COR-L47 (cell line): ENCODE results near the gene YPEL1.
"Not testable (repeated sequence)": the region's sequence is repeated elsewhere in the genome, so short reads cannot be mapped to it uniquely, and the experiment has no call there.

Source experiments
- DNase-seq: peaks from one replicate; lab custom pipeline; 2025; lab: John Stamatoyannopoulos, UW

The YPEL1 gene

GRCh38 chr22:21721195-21721852 lies 14.3 kb downstream of the YPEL1 start:
- not testable (repeated sequence) for DNase-seq

- not testable (repeated sequence) for DNase-seq
These were observed 15.3 kb downstream of the YPEL1 start for GRCh38 chr22:21720191-21720859.

- no peak for DNase-seq
These were observed 16.6 kb downstream of the YPEL1 start for GRCh38 chr22:21719024-21719423.

DNA sequence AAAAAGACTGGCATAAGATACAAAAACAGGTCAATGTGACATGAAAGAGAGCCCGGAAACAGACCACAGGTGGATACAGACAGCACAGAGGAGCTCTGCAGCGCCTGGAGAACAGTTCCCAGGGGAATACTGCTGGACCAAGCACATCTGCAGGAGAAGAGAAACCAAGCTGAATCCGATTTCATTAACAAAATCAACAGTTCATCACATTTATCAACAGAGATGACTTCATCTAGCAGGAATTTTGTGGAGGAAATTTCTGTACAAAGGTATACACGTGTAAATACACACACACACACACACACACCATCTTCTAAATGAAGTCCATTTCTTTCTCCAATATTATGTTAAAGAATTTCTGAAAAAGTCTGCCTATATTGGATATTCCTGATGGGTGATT lies 17.1 kb downstream of the YPEL1 start:
- no peak for DNase-seq

DNA sequence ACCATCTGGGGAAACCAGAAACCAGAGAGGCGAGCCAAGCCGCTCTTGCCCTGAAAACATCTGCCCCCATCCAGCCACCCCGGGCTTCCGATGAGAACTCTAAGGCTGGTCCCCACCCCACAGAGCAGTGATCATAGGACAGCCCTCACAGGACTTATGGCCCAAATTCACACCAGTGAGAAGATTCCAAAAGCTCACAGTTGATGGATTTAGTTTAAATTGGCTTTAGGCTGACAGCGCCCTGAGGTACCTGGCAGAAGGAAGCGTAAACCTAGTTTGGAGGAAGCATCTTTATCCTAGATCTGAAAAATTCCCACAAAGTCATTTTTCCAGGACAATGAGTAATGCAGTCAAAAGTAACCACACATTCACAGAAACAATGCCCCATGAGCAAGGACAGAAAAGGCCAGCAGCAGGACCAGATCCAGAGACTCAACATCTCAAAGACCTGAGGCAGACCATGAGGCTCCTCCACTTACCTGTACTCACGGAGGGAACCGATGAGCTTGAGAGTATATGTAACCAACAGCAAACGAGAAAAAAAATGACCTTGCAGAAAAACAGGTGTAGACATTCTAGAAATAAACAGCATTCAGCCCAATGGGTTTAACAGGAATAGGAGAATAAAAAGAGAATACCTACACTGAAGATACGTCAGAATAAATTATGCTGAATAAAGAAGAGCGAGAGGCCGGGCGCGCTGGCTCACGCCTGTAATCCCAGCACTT lies 19.0 kb downstream of the YPEL1 start:
- not testable (repeated sequence) for DNase-seq

DNA sequence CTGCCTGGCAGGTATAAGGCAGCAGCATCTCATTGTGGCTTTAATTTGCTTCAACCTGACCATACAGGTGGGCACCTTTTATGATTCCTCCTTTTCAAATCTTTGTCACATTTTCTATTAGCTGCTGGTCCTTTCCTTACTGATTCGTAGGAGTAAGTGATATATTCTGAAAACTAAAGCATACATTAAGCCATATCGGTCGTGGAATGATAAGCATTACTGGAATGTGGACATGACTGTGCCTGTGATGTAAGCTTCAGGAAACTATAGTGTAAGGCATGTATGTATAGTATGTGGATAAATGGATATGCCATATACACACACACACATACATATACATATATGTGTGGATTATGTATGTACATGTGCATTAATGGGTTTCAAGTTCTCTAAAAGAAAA lies 20.8 kb downstream of the YPEL1 start:
- no peak for DNase-seq

DNA sequence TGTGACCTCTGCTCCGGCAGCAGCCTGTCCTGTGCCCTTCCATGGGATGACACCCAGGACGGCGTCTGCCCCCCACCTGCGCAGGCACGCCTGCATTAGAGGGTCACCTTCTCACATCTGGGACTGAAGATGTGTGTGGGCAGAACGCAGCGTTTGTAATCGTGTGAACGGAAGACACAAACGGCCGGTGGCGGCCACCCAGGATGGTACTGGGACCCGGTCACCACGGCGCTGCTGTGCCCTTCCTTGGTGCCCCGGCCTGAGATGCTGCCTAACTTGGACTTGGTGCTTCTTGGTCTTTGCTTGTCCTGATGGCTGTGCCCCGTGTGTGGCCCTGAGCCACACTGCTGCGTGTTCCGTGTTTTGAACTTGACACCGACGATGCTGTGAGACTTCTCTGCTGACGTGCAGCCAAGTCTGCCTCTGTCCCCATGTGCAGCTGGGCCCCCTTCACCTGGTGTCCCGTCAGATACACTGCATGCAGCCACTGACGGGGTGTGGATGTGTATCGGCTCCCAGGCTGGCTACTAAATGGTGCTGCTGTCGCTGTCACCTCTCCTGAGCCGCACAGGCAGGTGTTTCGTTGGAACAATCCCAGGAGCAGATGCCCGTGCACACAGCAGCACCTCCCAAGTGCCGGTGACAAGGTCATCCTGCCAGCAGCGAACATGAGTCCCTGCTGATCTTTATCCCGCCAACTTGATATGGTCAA lies 21.4 kb downstream of the YPEL1 start:
- no peak for DNase-seq

GRCh38 chr22:21713428-21714058 lies 22.1 kb downstream of the YPEL1 start:
- DNase-seq: no peak

DNA sequence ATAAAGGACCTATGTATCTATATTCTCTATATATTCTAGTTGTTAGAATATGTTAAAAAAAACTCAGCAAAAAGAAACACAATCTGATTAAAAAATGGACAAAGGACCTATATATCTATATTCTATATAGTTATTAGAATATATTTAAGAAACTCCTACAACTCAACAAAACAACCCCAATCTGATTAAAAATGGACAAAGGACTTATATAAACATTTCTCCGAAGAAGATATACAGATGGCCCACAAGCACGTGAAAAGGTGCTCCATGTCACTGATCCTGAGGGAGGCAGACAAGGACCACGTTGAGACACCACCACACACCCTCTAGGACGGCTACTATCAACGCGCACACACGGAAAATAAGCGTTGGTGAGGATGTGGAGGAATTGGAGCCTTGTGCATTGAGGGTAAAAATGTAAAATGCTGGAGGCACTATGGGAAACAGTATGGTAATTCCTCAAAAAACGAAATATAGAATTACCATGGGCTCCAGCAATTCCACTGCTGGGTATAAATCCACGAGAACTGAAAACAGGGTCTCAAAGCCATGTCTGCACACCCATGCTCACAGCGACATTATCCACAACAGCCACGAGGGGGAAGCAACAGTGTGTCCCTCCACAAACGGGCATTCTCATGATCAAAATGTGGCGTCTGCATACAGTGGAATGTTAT lies 22.7 kb downstream of the YPEL1 start:
- DNase-seq: peak; percentile 76

- DNase-seq: no peak
These were observed 23.7 kb downstream of the YPEL1 start for GRCh38 chr22:21711851-21712250.

- no peak for DNase-seq
These were observed 25.4 kb downstream of the YPEL1 start for GRCh38 chr22:21710156-21710555.

DNA sequence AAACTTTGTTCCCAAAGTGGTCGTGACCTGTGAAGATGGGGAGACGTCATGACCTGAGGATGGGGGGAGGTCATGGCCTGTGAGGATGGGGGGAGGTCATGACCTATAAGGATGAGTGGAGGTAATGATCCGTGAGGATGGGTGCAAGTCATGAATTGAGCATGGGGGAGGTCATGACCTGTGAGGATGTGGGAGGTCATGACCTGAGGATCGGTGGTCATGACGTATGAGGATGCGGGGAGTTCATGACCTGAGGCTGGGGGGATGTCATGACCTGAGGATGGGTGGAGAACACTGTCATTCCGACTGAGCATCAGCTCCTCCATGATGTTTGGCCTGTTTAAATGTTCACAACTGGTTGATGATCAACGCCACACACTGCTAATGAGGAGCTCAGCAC lies 25.9 kb downstream of the YPEL1 start:
- DNase-seq: no peak

DNA sequence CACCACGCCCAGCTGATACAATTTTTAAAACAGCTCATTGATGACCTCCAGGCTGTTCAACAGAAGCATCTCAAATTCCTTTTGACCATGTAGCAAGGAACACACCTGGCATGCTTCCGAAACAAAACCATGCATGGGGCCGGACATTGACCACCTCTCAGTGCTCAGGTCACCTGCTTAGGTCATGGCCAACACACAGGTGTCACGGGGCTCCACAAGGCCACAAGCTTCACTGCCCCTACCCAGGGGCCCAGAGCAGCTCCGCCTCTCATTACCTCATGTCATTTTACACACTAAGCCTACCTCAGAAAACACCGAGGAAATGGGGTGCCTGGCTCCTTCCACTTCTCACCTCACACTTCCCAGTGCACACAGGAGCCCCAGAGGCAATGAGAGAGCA lies 26.6 kb downstream of the YPEL1 start:
- no peak for DNase-seq

- peak; percentile 61 for DNase-seq
These were observed 27.9 kb downstream of the YPEL1 start for GRCh38 chr22:21707677-21708076.

- no peak for DNase-seq
These were observed 31.8 kb downstream of the YPEL1 start for GRCh38 chr22:21703684-21704316.

GRCh38 chr22:21702700-21703683 lies 32.6 kb downstream of the YPEL1 start:
- DNase-seq: no peak

GRCh38 chr22:21702094-21702493 lies 33.5 kb downstream of the YPEL1 start:
- DNase-seq: no peak

- no peak for DNase-seq
These were observed 34.1 kb downstream of the YPEL1 start for GRCh38 chr22:21701384-21701971.

DNA sequence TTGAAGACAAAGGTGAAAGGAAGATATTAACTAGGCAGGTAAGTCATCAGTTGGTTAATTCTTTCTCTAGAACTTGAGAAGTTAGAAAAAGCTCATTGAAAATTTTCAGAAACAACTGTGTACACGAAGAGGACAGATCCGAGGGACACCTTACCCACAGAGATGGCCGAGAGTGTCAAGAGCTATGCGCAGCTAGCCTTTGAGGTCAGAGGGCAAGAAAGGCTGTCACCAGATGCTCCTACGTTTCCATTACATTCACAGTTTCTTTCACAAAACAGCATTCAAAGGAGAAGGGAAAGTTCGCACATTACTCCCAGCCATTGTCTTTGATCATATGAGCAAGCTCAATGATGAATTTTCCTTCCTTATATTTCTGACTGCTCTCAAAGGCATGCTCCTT lies 34.8 kb downstream of the YPEL1 start:
- DNase-seq: no peak
